Naive thymus-derived CD8-positive, alpha-beta T cell (primary cell): Measurements from ENCODE around the gene PPIL4. TPM values are rescaled to one million over a fixed set of nuclear protein-coding genes. Genes with fewer than 3 reads are reported as not detected.
A peak's percentile ranks its signal among the peaks of the same experiment; 100 is the strongest.

Source experiments
- ATAC-seq, 2 donors: fragments of 150-1000 bp; cut with Tn5 transposase in 1 of 2; sonication (Bioruptor Pico), chemical (Tn5 transposase) in 1 of 2; 1 replicate in 1 of 2; 2 replicates in 1 of 2; pipeline ENCODE4 v1.10.0; 2021; ENCODE audit warnings: mild to moderate bottlenecking in 2 of 2, moderate library complexity in 2 of 2
- POLR2A ChIA-PET: fragments of 350-600 bp; sonication (Branson Sonifier 250); formaldehyde crosslinking; loops from one replicate; lab custom pipeline; 2021; ENCODE audit warnings: antibody characterized with exemption; lab: Charles Lee
- DNase-seq, 10 donors: peaks; one replicate each; pipeline versions ENCODE4 v3.0.0 to v3.0.0-alpha.2; 2020 to 2022
- H3K27ac Mint-ChIP-seq, 10 donors: one replicate each; pipeline ENCODE4 v1.8.0; 2020 to 2022; ENCODE audit warnings: mild to moderate bottlenecking in 10 of 10, mixed read lengths in 10 of 10, moderate library complexity in 4 of 10, inconsistent platforms in 1 of 10
- H3K27me3 Mint-ChIP-seq, 5 donors: one replicate each; pipeline ENCODE4 v1.8.0; 2021 to 2022; ENCODE audit warnings: mixed read lengths in 5 of 5
- H3K36me3 Mint-ChIP-seq, 3 donors: one replicate each; pipeline ENCODE4 v1.8.0; 2020 to 2022; ENCODE audit warnings: mixed read lengths in 3 of 3, mild to moderate bottlenecking in 2 of 3, inconsistent platforms in 1 of 3
- H3K4me1 Mint-ChIP-seq, 4 donors: one replicate each; pipeline ENCODE4 v1.8.0; 2021 to 2022; ENCODE audit warnings: mixed read lengths in 4 of 4
- H3K4me3 Mint-ChIP-seq, 10 donors: one replicate each; pipeline ENCODE4 v1.8.0; 2020 to 2022; ENCODE audit warnings: mild to moderate bottlenecking in 10 of 10, mixed read lengths in 10 of 10, moderate library complexity in 6 of 10, inconsistent platforms in 1 of 10
- H3K9me3 Mint-ChIP-seq, 9 donors: one replicate each; pipeline ENCODE4 v1.8.0; 2020 to 2022; ENCODE audit warnings: mixed read lengths in 9 of 9, mild to moderate bottlenecking in 3 of 9, inconsistent platforms in 1 of 9, moderate library complexity in 1 of 9
- polyA plus RNA-seq, 3 donors: library from polyadenylated mRNA; unstranded; fragments of 300-500 nt; fragmentation: Illumina TruSeq; gene quantifications; one replicate each; pipeline ENCODE4 v1.2.3, GENCODE V29; 2021
- total RNA-seq, 8 experiments: library from RNA in 2 of 8; stranded (reverse) in 2 of 8; gene quantifications; one replicate each; pipeline ENCODE4 v1.2.3 and lab custom pipeline; 2021 to 2026

The PPIL4 gene, protein sequence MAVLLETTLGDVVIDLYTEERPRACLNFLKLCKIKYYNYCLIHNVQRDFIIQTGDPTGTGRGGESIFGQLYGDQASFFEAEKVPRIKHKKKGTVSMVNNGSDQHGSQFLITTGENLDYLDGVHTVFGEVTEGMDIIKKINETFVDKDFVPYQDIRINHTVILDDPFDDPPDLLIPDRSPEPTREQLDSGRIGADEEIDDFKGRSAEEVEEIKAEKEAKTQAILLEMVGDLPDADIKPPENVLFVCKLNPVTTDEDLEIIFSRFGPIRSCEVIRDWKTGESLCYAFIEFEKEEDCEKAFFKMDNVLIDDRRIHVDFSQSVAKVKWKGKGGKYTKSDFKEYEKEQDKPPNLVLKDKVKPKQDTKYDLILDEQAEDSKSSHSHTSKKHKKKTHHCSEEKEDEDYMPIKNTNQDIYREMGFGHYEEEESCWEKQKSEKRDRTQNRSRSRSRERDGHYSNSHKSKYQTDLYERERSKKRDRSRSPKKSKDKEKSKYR
- total RNA-seq = 10 to 100 TPM; 35.2 to 39.5 TPM
- 10 to 100 TPM in 2 of 3 donors, 1 to 10 TPM in 1; 7.1 to 11.8 (median 11.8) TPM for polyA plus RNA-seq
- total RNA-seq (lab: John Stamatoyannopoulos, UW) = 43.1 to 130 (median 54.4) reads per million in 6 experiments

DNA sequence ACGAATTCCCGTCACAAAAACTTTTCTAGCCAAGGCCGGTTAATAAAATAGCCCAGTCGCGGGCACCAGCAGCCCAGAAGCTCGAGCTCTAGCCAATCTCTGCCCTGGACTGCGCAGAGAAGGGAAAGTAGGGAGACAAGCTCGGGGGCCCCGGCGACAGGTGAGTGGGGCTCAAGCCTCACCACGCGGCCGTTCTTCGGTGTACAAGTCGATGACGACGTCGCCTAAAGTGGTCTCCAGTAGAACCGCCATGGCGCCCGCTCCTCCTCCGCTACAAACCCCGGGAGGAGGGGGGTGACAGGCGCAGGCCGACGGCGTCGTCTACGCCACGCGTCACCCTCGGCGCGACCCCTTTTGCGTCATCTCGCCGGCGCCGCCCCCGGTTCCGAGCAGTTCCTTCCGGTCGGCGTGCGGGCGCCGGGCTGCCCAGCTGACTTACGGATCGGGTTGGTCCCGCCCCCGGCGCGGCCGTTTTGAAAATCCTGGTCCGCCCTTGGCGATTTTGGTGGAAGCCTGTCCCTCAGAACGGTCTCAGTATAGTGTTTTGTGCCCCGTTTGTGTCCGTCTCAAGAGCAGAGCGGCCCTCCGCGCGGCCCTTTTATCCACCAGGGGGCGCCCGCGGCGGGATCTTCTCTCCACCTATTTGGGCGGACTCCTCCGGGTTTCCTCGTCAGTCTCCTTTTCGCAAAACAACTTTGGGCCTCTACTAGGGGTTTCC lies at the start of gene PPIL4:
Gene PPIL4 (minus strand): TSS at position 290 of the 718 bp plus-strand sequence. CDS start 38 bp downstream, at position 252.
- DNase-seq (peak; percentile 93 to 98 (median 97)), ATAC-seq (peak; percentile 83 to 85)
- POLR2A ChIA-PET = interaction anchor here (0.6 to 4.4 kb wide), 18 partner anchors 9 to 500 kb away, joined by 3 to 52 read pairs (median 4); partner anchors contain the start of genes GINM1, LATS1, PCMT1 and TAB2
- H3K27ac Mint-ChIP-seq = peak within 1 kb of the TSS; percentile 97 to 100 (median 100)
- H3K36me3 Mint-ChIP-seq = peaks cover 0 to 17% (median 0%) of the 10 kb centered on the region in 3 donors
- peak within 1 kb of the TSS; percentile 79 to 100 (median 99) for H3K4me3 Mint-ChIP-seq
- H3K27me3 Mint-ChIP-seq = peaks cover 0 to 4% (median 0%) of the 10 kb centered on the region in 5 donors
- peaks cover 22 to 45% (median 39%) of the 10 kb centered on the region in 4 donors for H3K4me1 Mint-ChIP-seq
- H3K9me3 Mint-ChIP-seq = no peaks in the 10 kb centered on the region

- no peaks in the 10 kb centered on the region for H3K4me1 Mint-ChIP-seq
- POLR2A ChIA-PET = interaction anchor here (0.5 kb wide), 1 partner anchor 108 kb away, joined by 3 read pairs; no protein-coding TSS in a partner anchor
- H3K4me3 Mint-ChIP-seq = no peak overlapping the region
These were observed 47.6 kb upstream of the PPIL4 start for GRCh38 chr6:149593408-149593807.

DNA sequence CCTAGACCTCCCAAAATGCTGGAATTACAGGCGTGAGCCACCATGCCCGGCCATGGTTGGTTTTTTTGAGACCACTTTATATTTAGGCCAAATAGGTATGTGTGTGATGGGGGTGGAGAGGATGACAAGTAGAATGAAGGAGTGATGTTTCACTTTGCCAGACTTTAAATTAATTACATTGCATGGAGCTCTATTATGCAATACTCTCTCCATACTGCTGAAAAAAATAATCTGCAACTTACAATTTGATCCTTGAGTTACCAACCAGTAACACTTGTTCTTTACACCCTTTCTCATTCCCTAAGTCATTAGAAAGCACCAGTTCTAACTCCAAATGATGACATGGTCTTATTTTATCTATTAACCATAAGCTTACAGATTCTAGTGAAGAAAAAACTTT lies 47.1 kb upstream of the PPIL4 start:
- Mint-ChIP-seq H3K27ac (no peak overlapping the region), H3K36me3 (peaks cover 0 to 75% (median 4%) of the 10 kb centered on the region in 3 donors), H3K4me1 (no peaks in the 10 kb centered on the region), H3K9me3 (no peaks in the 10 kb centered on the region), H3K4me3 (no peak overlapping the region), H3K27me3 (no peaks in the 10 kb centered on the region)
- ATAC-seq (no peak), DNase-seq (no peak)
- POLR2A ChIA-PET = interaction anchor here (0.5 to 0.7 kb wide), 2 partner anchors 11 to 108 kb away, joined by 3 read pairs; no protein-coding TSS in a partner anchor

More at GRCh38 chr6:149593408-149593807, 47.6 kb upstream of the PPIL4 start:
- H3K36me3 Mint-ChIP-seq = peaks cover 0 to 75% (median 4%) of the 10 kb centered on the region in 3 donors
- no peak for ATAC-seq
- H3K9me3 Mint-ChIP-seq = no peaks in the 10 kb centered on the region
- no peak for DNase-seq
- no peak overlapping the region for H3K27ac Mint-ChIP-seq
- no peaks in the 10 kb centered on the region for H3K27me3 Mint-ChIP-seq

DNA sequence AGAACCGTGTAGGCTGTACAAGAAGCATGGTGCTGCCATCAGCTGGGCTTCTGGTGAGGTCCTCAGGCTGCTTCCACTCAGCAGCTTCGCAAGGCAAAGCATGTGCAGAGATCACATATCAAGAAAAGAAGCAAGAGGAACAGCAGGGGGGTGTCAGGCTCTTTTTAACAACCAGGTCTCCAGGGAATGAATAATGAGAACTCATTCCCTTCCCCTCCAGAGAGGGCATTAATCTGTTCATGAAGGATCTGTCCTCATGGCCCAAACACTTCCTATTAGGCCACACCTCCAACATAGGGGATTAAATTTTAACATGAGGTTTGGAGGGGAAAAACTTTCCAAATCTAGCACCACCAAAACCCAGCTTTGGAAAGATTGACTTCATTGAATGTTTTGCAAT lies 40.3 kb upstream of the PPIL4 start:
- DNase-seq (no peak), ATAC-seq (no peak)
- POLR2A ChIA-PET = interaction anchor here (1.0 kb wide), 1 partner anchor 14 kb away, joined by 3 read pairs; no protein-coding TSS in a partner anchor
- no peaks in the 10 kb centered on the region for H3K9me3 Mint-ChIP-seq
- H3K4me3 Mint-ChIP-seq = no peak overlapping the region
- H3K36me3 Mint-ChIP-seq = peaks cover 0 to 77% (median 13%) of the 10 kb centered on the region in 3 donors
- peak overlapping the region in 1 of 10 donors; percentile 26 for H3K27ac Mint-ChIP-seq
- no peaks in the 10 kb centered on the region for H3K4me1 Mint-ChIP-seq
- no peaks in the 10 kb centered on the region for H3K27me3 Mint-ChIP-seq

DNA sequence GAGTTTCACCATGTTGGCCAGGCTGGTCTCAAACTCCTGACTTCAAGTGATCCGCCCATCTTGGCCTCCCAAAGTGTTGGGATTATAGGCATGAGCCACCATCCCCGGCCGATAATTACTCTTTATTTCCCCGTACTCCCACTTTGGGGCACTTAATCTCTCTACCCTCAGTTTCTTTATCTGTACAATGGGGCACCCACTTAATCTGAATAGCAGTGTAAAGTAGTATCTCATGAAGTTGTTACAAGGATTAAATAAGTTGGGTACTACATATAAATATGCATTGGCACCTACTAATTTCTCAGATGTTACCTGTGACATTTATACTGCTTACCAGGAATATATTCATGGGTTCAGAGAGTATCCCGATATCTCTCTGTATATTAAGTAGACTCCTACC lies 35.5 kb upstream of the PPIL4 start:
- peaks cover 0 to 8% (median 3%) of the 10 kb centered on the region in 4 donors for H3K4me1 Mint-ChIP-seq
- peaks cover 0 to 85% (median 10%) of the 10 kb centered on the region in 3 donors for H3K36me3 Mint-ChIP-seq
- ATAC-seq = no peak
- no peaks in the 10 kb centered on the region for H3K9me3 Mint-ChIP-seq
- H3K27me3 Mint-ChIP-seq = no peaks in the 10 kb centered on the region
- no peak overlapping the region for H3K27ac Mint-ChIP-seq
- POLR2A ChIA-PET = no interaction called here
- DNase-seq = no peak
- no peak overlapping the region for H3K4me3 Mint-ChIP-seq

DNA sequence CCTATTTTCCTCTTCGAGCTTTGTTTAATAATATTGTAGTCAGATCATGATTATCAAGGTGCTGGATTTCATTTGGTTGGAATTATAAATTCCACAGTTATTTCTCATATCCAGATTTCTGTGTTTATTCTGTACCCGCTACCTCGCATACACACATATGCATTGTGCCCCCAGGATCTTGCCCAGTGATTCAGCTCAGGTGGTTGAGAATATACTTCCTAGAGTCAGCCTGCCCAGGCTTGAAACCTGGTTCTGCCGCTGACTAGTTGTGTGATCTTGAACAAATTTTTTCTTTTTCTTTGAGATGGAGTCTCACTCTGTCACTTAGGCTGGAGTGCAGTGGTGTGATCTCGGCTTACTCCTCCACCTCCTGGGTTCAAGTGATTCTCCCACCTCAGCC lies 35.0 kb upstream of the PPIL4 start:
- ATAC-seq = no peak
- Mint-ChIP-seq H3K4me3 (no peak overlapping the region), H3K36me3 (peaks cover 0 to 86% (median 6%) of the 10 kb centered on the region in 3 donors), H3K27ac (peak overlapping the region in 1 of 10 donors; percentile 35), H3K9me3 (no peaks in the 10 kb centered on the region), H3K27me3 (no peaks in the 10 kb centered on the region), H3K4me1 (peaks cover 0 to 8% (median 3%) of the 10 kb centered on the region in 4 donors)
- POLR2A ChIA-PET = no interaction called here
- DNase-seq = no peak

DNA sequence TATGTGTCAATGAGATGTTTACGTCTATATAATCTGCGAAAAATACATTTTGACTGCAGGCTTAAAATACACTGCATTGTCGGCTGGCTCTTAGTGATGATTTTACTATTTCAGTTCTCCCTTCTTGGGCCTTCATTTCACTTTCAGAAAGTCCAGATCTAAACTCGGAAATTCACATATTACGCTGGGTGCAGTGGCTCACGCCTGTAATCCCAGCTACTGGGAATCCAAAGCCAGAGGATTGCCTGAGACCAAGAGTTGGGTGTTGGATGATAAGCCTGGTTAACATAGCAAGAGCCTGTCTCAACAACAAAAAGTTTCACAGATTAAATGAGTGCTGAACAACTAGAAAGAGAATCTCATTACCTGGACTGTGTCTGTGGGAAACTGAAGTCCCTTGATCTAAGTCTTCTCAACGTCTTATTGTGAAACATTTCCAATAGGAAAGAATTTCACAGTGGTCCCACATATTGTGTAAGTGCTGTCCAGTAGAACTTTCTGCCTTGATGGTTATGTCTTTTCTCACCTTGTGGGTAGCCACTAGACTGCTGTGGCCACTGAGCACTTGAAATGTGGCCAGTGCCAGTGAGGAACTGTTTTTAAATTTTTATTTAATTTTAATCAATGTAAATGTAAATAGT lies 22.2 kb upstream of the PPIL4 start:
- no peak for DNase-seq
- no peaks in the 10 kb centered on the region for H3K27me3 Mint-ChIP-seq
- no peaks in the 10 kb centered on the region for H3K9me3 Mint-ChIP-seq
- H3K27ac Mint-ChIP-seq = peak overlapping the region in 7 of 10 donors; percentile 17 to 76 (median 27)
- no peak for ATAC-seq
- peaks cover 5 to 32% (median 22%) of the 10 kb centered on the region in 4 donors for H3K4me1 Mint-ChIP-seq
- peaks cover 0 to 5% (median 0%) of the 10 kb centered on the region in 3 donors for H3K36me3 Mint-ChIP-seq
- POLR2A ChIA-PET = interaction anchor here (4.3 kb wide), 1 partner anchor 22 kb away, joined by 52 read pairs; the partner anchor contains the start of gene PPIL4
- H3K4me3 Mint-ChIP-seq = peak overlapping the region; percentile 16 to 96 (median 88)

GRCh38 chr6:149567194-149567586 lies 21.3 kb upstream of the PPIL4 start:
- H3K4me1 Mint-ChIP-seq = peaks cover 5 to 29% (median 22%) of the 10 kb centered on the region in 4 donors
- peak overlapping the region; percentile 87 to 96 (median 91) for H3K4me3 Mint-ChIP-seq
- peak overlapping the region; percentile 19 to 98 (median 90) for H3K27ac Mint-ChIP-seq
- H3K9me3 Mint-ChIP-seq = no peaks in the 10 kb centered on the region
- H3K36me3 Mint-ChIP-seq = no peaks in the 10 kb centered on the region
- no peak for ATAC-seq
- no peaks in the 10 kb centered on the region for H3K27me3 Mint-ChIP-seq
- POLR2A ChIA-PET = interaction anchor here (4.3 kb wide), 1 partner anchor 21 kb away, joined by 52 read pairs; the partner anchor contains the start of gene PPIL4
- DNase-seq = no peak

- H3K9me3 Mint-ChIP-seq = no peaks in the 10 kb centered on the region
- H3K4me3 Mint-ChIP-seq = peak overlapping the region; percentile 87 to 96 (median 91)
- H3K36me3 Mint-ChIP-seq = no peaks in the 10 kb centered on the region
- POLR2A ChIA-PET = interaction anchor here (0.6 to 4.3 kb wide), 7 partner anchors 11 to 183 kb away, joined by 3 to 52 read pairs (median 4); partner anchors contain the start of genes LATS1, PCMT1 and PPIL4
- no peaks in the 10 kb centered on the region for H3K27me3 Mint-ChIP-seq
- ATAC-seq (peak; percentile 19 to 38), DNase-seq (peak in 6 of 10 donors; percentile 11 to 71 (median 46))
- peaks cover 5 to 29% (median 22%) of the 10 kb centered on the region in 4 donors for H3K4me1 Mint-ChIP-seq
- peak overlapping the region; percentile 19 to 98 (median 90) for H3K27ac Mint-ChIP-seq
These were observed 20.8 kb upstream of the PPIL4 start for GRCh38 chr6:149566410-149567193.

DNA sequence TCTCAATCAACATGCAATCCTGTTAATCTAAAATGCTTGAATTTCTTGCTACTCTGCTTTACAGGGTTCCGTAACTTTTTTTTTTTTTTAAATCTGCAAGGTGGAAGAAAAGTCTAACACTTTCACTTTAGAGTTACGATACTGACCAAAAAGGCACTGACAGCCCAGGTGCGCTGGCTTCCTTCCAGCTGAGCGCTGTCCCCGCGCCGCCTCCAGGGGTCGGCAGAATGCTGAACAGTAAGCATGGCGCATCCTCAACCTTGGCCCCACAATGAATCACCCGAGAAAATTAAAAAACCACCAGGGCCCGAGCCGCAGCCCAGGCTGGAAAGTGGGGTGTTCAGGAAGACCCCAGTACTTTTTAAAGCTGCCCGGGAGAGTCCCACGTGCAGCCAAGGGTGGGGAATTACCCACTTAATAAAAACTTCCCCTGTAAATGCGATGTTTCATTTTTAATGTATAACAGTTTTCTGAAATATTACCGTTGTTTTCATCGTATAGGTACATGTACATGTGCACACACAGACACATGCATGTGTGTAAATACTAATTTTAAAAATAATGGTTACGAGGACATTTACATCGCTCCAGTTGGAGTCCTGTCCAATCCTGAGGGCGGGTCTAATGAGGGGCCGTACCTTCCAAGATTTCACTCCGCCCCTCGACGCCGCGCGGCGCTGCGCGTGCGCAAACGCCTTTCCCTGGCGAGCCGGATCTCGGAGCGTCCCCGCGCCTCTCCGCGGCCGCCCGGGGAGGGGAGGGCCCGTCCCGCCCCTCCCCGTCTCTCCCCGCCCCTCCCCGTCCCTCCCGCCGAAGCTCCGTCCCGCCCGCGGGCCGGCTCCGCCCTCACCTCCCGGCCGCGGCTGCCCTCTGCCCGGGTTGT lies 19.9 kb upstream of the PPIL4 start, which contains the start of gene GINM1:
Gene GINM1 (plus strand): TSS at position 849 of the 883 bp plus-strand sequence. CDS start 40 bp downstream, outside the sequence.
- DNase-seq = peak; percentile 92 to 96 (median 96)
- ATAC-seq = peak; percentile 80 to 83
- no peaks in the 10 kb centered on the region for H3K9me3 Mint-ChIP-seq
- peaks cover 0 to under 1% (median 0%) of the 10 kb centered on the region in 5 donors for H3K27me3 Mint-ChIP-seq
- peak within 1 kb of the TSS; percentile 93 to 98 (median 96) for H3K27ac Mint-ChIP-seq
- peaks cover 3 to 25% (median 19%) of the 10 kb centered on the region in 4 donors for H3K4me1 Mint-ChIP-seq
- H3K4me3 Mint-ChIP-seq = peak within 1 kb of the TSS; percentile 90 to 99 (median 97)
- POLR2A ChIA-PET = interaction anchor here (0.6 to 4.3 kb wide), 11 partner anchors 9 to 184 kb away, joined by 3 to 52 read pairs (median 4); partner anchors contain the start of genes LATS1, PCMT1 and PPIL4
- no peaks in the 10 kb centered on the region for H3K36me3 Mint-ChIP-seq
